ENCODE results near the gene MAFF. TPM values are rescaled to one million over a fixed set of nuclear protein-coding genes. Genes with fewer than 3 reads are reported as not detected.

The MAFF gene
- total RNA-seq, 1 donor from 2014 or later: 5.3 TPM

GRCh38 chr22:38239101-38239761, 37.4 kb downstream of the MAFF start:
- intact Hi-C loops (cut with micrococcal nuclease): no loop called here
- peak; percentile 72 for ATAC-seq
- DNase-seq: no peak

- DNase-seq: no peak
- intact Hi-C loops (cut with micrococcal nuclease): no loop called here
- ATAC-seq: no peak
These were observed 39.0 kb downstream of the MAFF start for GRCh38 chr22:38240734-38241252.

GRCh38 chr22:38243007-38243765, 41.4 kb downstream of the MAFF start:
- ATAC-seq: peak; percentile 32
- intact Hi-C loops (cut with micrococcal nuclease): no loop called here
- peak; percentile 52 for DNase-seq

- ATAC-seq (no peak), DNase-seq (no peak)
- intact Hi-C loops (cut with micrococcal nuclease): no loop called here
These were observed 42.3 kb downstream of the MAFF start for GRCh38 chr22:38244106-38244505.

GRCh38 chr22:38246046-38246658, 44.4 kb downstream of the MAFF start:
- no peak for ATAC-seq
- DNase-seq: no peak
- intact Hi-C loops (cut with micrococcal nuclease): no loop called here

GRCh38 chr22:38246692-38247091, 44.9 kb downstream of the MAFF start:
- DNase-seq (peak; percentile 80), ATAC-seq (peak; percentile 85)
- intact Hi-C loops (cut with micrococcal nuclease): no loop called here

GRCh38 chr22:38247713-38248112, 45.9 kb downstream of the MAFF start:
- ATAC-seq (no peak), DNase-seq (no peak)
- intact Hi-C loops (cut with micrococcal nuclease): no loop called here

GRCh38 chr22:38248280-38248679, 46.5 kb downstream of the MAFF start:
- intact Hi-C loops (cut with micrococcal nuclease): no loop called here
- no peak for DNase-seq
- no peak for ATAC-seq

- ATAC-seq: no peak
- intact Hi-C loops (cut with micrococcal nuclease): no loop called here
- no peak for DNase-seq
These were observed 47.5 kb downstream of the MAFF start for GRCh38 chr22:38249301-38249700.

GRCh38 chr22:38249803-38250642, 48.2 kb downstream of the MAFF start:
- intact Hi-C loops (cut with micrococcal nuclease): no loop called here
- DNase-seq: no peak
- no peak for ATAC-seq

GRCh38 chr22:38250643-38251340, 49.0 kb downstream of the MAFF start:
- DNase-seq: no peak
- intact Hi-C loops (cut with micrococcal nuclease): no loop called here
- no peak for ATAC-seq

GRCh38 chr22:38251341-38251692, 49.5 kb downstream of the MAFF start:
- no peak for DNase-seq
- intact Hi-C loops (cut with micrococcal nuclease): no loop called here
- ATAC-seq: peak; percentile 27

GRCh38 chr22:38255697-38256096, 53.9 kb downstream of the MAFF start:
- DNase-seq: no peak
- intact Hi-C loops (cut with micrococcal nuclease): no loop called here
- no peak for ATAC-seq

GRCh38 chr22:38257181-38257580, 55.4 kb downstream of the MAFF start:
- DNase-seq: no peak
- intact Hi-C loops (cut with micrococcal nuclease): no loop called here
- peak; percentile 31 for ATAC-seq

GRCh38 chr22:38257650-38258250, 56.0 kb downstream of the MAFF start:
- peak; percentile 25 for ATAC-seq
- intact Hi-C loops (cut with micrococcal nuclease): no loop called here
- DNase-seq: no peak

GRCh38 chr22:38258895-38259294, 57.1 kb downstream of the MAFF start:
- ATAC-seq (peak; percentile 48), DNase-seq (peak; percentile 76)
- intact Hi-C loops (cut with micrococcal nuclease): no loop called here

GRCh38 chr22:38259370-38259769, 57.6 kb downstream of the MAFF start:
- intact Hi-C loops (cut with micrococcal nuclease): no loop called here
- DNase-seq: no peak
- no peak for ATAC-seq
